Tibial nerve (tissue), 3 donors: ENCODE data around the gene ZFAND2A.

Source experiments
- POLR2A ChIP-seq, 2 donors: fragments of 450-650 bp; IDR thresholded peaks; one replicate each; pipeline ENCODE4 v1.6.1; 2017; ENCODE audit warnings: antibody characterized with exemption in 2 of 2, mild to moderate bottlenecking in 2 of 2, moderate library complexity in 2 of 2
- TF ChIP-seq, protein P1 (sequence below), 5 experiments: fragments of 200-600 bp in 3 of 5; fragments of 450-650 bp in 2 of 5; sonication (generic) in 3 of 5; IDR thresholded peaks; one replicate each; pipeline ENCODE4 v1.5.1; 2016 to 2019; ENCODE audit warnings: antibody characterized with exemption in 5 of 5, mild to moderate bottlenecking in 3 of 5, moderate library complexity in 2 of 5

- TF ChIP-seq, protein P1, sequence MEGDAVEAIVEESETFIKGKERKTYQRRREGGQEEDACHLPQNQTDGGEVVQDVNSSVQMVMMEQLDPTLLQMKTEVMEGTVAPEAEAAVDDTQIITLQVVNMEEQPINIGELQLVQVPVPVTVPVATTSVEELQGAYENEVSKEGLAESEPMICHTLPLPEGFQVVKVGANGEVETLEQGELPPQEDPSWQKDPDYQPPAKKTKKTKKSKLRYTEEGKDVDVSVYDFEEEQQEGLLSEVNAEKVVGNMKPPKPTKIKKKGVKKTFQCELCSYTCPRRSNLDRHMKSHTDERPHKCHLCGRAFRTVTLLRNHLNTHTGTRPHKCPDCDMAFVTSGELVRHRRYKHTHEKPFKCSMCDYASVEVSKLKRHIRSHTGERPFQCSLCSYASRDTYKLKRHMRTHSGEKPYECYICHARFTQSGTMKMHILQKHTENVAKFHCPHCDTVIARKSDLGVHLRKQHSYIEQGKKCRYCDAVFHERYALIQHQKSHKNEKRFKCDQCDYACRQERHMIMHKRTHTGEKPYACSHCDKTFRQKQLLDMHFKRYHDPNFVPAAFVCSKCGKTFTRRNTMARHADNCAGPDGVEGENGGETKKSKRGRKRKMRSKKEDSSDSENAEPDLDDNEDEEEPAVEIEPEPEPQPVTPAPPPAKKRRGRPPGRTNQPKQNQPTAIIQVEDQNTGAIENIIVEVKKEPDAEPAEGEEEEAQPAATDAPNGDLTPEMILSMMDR (IDR thresholded peaks at IDR 0.05) = no peak
- no peak for TF ChIP-seq POLR2A (IDR thresholded peaks at IDR 0.05)
These were observed 5.7 kb downstream of the ZFAND2A start for GRCh38 chr7:1154172-1154739.
